ENCODE data around the gene ZFC3H1. TPM values are rescaled to one million over a fixed set of nuclear protein-coding genes. Genes with fewer than 3 reads are reported as not detected.

Gene ZFC3H1
- polyA plus RNA-seq, 1 donor (not counting 4 experiments of a cell fraction or from before 2014, with no cell fraction given) = 56.3 TPM

DNA sequence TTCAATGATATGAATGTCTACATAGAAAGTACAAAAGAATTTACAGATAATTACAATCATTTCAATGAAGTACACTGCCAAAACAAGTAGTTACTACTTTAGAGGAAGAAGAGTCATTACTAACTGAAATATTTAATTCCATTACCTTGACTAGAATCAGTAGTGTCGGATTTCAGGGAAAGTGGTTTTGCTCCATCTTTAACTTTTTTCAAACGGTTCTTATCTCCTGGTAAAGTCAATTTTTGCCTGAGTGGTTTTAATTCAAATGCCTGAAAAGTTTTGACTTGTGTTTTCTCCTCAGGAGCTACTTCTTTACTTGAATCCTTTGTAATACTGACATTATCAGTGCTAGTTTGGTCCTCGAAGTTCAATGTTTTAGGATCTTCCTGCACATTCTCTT lies 6.9 kb downstream of the ZFC3H1 start:
- H2AFZ ChIP-seq (ENCODE audit: control insufficient read depth, low read length) = no peak overlapping the region
- no peak for DNase-seq (ENCODE audit: low read depth, low spot score)
- dilution Hi-C loops (cut with MboI; ENCODE audit: extremely low pct_ligation_motif_present, low sequenced_read_pairs) = no loop called here
- H3K9ac ChIP-seq (ENCODE audit: control insufficient read depth, extremely low read depth, insufficient read depth, low read length) = no peak overlapping the region
- peaks cover 4% of the 10 kb centered on the region for H4K20me1 ChIP-seq (ENCODE audit: control insufficient read depth, extremely low read depth, insufficient read depth, low read length)
- peak overlapping the region; percentile 18 for H3K4me2 ChIP-seq (ENCODE audit: control insufficient read depth, extremely low read depth, insufficient read depth, low read depth, low read length)
- H3K4me1 ChIP-seq (ENCODE audit: control insufficient read depth, extremely low read depth, insufficient read depth, low read length) = peaks cover 6% of the 10 kb centered on the region
- no peak overlapping the region for H3K27ac ChIP-seq (ENCODE audit: control insufficient read depth, insufficient read depth, low read length)
- peaks cover 91% of the 10 kb centered on the region for H3K79me2 ChIP-seq (ENCODE audit: control insufficient read depth, insufficient read depth, low read length)
- TF ChIP-seq, protein P1, sequence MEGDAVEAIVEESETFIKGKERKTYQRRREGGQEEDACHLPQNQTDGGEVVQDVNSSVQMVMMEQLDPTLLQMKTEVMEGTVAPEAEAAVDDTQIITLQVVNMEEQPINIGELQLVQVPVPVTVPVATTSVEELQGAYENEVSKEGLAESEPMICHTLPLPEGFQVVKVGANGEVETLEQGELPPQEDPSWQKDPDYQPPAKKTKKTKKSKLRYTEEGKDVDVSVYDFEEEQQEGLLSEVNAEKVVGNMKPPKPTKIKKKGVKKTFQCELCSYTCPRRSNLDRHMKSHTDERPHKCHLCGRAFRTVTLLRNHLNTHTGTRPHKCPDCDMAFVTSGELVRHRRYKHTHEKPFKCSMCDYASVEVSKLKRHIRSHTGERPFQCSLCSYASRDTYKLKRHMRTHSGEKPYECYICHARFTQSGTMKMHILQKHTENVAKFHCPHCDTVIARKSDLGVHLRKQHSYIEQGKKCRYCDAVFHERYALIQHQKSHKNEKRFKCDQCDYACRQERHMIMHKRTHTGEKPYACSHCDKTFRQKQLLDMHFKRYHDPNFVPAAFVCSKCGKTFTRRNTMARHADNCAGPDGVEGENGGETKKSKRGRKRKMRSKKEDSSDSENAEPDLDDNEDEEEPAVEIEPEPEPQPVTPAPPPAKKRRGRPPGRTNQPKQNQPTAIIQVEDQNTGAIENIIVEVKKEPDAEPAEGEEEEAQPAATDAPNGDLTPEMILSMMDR (optimal IDR thresholded peaks at IDR 0.05 in 1 of 3, IDR thresholded peaks at IDR 0.05 in 1 of 3, conservative IDR thresholded peaks at IDR 0.05 in 1 of 3; ENCODE audit: extremely low read depth in 1 of 3, insufficient read depth in 2 of 3, low read length in 3 of 3) = no peak
- no peak for TF ChIP-seq EZH2 (IDR thresholded peaks at IDR 0.05; ENCODE audit: low read length)
- H3K9me1 ChIP-seq (ENCODE audit: control insufficient read depth, extremely low read depth, insufficient read depth, low read length) = no peaks in the 10 kb centered on the region
- H3K4me3 ChIP-seq (ENCODE audit: control insufficient read depth in 2 of 3, extremely low read depth in 1 of 3, insufficient read depth in 2 of 3, low read depth in 1 of 3, low read length in 3 of 3) = no peak overlapping the region
- no peaks in the 10 kb centered on the region for H3K9me3 ChIP-seq (ENCODE audit: control insufficient read depth, low read depth, low read length)
- no peaks in the 10 kb centered on the region for H3K27me3 ChIP-seq (ENCODE audit: control insufficient read depth, extremely low read depth, insufficient read depth, low read length)
- H3K36me3 ChIP-seq (ENCODE audit: control insufficient read depth in 2 of 2, extremely low read depth in 1 of 2, insufficient read depth in 2 of 2, low read length in 2 of 2) = peaks cover 8 to 11% of the 10 kb centered on the region in 2 experiments
- FAIRE-seq = no peak

DNA sequence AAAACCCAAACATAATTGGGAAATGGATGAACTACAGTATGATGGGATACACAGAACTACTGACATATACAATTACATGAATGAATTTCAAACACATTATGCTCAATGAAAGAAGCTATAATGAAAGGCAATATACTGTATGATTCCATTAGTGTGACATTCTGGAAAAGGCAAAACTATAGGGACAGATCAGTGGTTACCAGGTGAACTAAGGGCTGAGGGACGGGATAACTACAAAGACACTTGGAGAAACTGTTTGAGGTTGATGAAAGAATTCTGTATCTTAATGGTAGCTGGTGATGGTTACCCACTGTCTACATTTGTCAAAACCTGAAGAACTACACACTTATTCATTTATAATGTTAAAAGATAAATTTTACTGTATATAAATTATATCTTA lies 7.7 kb downstream of the ZFC3H1 start:
- H3K9me1 ChIP-seq (ENCODE audit: control insufficient read depth, extremely low read depth, insufficient read depth, low read length) = no peaks in the 10 kb centered on the region
- DNase-seq (ENCODE audit: low read depth, low spot score) (no peak), FAIRE-seq (no peak)
- peak overlapping the region; percentile 17 for H3K4me2 ChIP-seq (ENCODE audit: control insufficient read depth, extremely low read depth, insufficient read depth, low read depth, low read length)
- no peaks in the 10 kb centered on the region for H4K20me1 ChIP-seq (ENCODE audit: control insufficient read depth, extremely low read depth, insufficient read depth, low read length)
- no peaks in the 10 kb centered on the region for H3K9me3 ChIP-seq (ENCODE audit: control insufficient read depth, low read depth, low read length)
- peaks cover 2% of the 10 kb centered on the region for H3K4me1 ChIP-seq (ENCODE audit: control insufficient read depth, extremely low read depth, insufficient read depth, low read length)
- no peak overlapping the region for H2AFZ ChIP-seq (ENCODE audit: control insufficient read depth, low read length)
- no peak overlapping the region for H3K27ac ChIP-seq (ENCODE audit: control insufficient read depth, insufficient read depth, low read length)
- dilution Hi-C loops (cut with MboI; ENCODE audit: extremely low pct_ligation_motif_present, low sequenced_read_pairs) = no loop called here
- H3K4me3 ChIP-seq (ENCODE audit: control insufficient read depth in 2 of 3, extremely low read depth in 1 of 3, insufficient read depth in 2 of 3, low read depth in 1 of 3, low read length in 3 of 3) = no peak overlapping the region
- H3K9ac ChIP-seq (ENCODE audit: control insufficient read depth, extremely low read depth, insufficient read depth, low read length) = no peak overlapping the region
- TF ChIP-seq EZH2 (IDR thresholded peaks at IDR 0.05; ENCODE audit: low read length) = no peak
- TF ChIP-seq, protein P1 (optimal IDR thresholded peaks at IDR 0.05 in 1 of 3, IDR thresholded peaks at IDR 0.05 in 1 of 3, conservative IDR thresholded peaks at IDR 0.05 in 1 of 3; ENCODE audit: extremely low read depth in 1 of 3, insufficient read depth in 2 of 3, low read length in 3 of 3) = no peak
- H3K79me2 ChIP-seq (ENCODE audit: control insufficient read depth, insufficient read depth, low read length) = peaks cover 92% of the 10 kb centered on the region
- peaks cover 8 to 15% of the 10 kb centered on the region in 2 experiments for H3K36me3 ChIP-seq (ENCODE audit: control insufficient read depth in 2 of 2, extremely low read depth in 1 of 2, insufficient read depth in 2 of 2, low read length in 2 of 2)
- no peaks in the 10 kb centered on the region for H3K27me3 ChIP-seq (ENCODE audit: control insufficient read depth, extremely low read depth, insufficient read depth, low read length)

Data from keratinocyte (primary cell).